HUES48 (cell line): ENCODE results near the gene POLD2.
A peak's percentile ranks its signal among the peaks of the same experiment; 100 is the strongest.

ENCODE experiments used
- H3K27ac ChIP-seq: one replicate; pipeline ENCODE4 v1.7.0; 2013; ENCODE audit warnings: low read depth, low read length, inconsistent platforms
- H3K27me3 ChIP-seq: 2 replicates; pipeline ENCODE4 v1.6.1; 2013; ENCODE audit warnings: mild to moderate bottlenecking, low read length; ENCODE audit not compliant: control insufficient read depth, insufficient read depth
- H3K36me3 ChIP-seq: 2 replicates; pipeline ENCODE4 v1.6.1; 2013; ENCODE audit warnings: low read length; ENCODE audit not compliant: control insufficient read depth, insufficient read depth
- H3K4me1 ChIP-seq: 2 replicates; pipeline ENCODE4 v1.6.1; 2013; ENCODE audit warnings: mild to moderate bottlenecking, low read length; ENCODE audit not compliant: control insufficient read depth, insufficient read depth
- H3K4me3 ChIP-seq: 2 replicates; pipeline ENCODE4 v1.5.1; 2013; ENCODE audit warnings: mild to moderate bottlenecking, low read depth, low read length
- H3K9ac ChIP-seq: 2 replicates; pipeline ENCODE4 v1.6.1; 2013; ENCODE audit warnings: mild to moderate bottlenecking, low read depth, low read length, moderate library complexity
- H3K9me3 ChIP-seq: 2 replicates; pipeline ENCODE4 v1.6.1; 2013; ENCODE audit warnings: low read length; ENCODE audit not compliant: control insufficient read depth, insufficient read depth

POLD2 gene

DNA sequence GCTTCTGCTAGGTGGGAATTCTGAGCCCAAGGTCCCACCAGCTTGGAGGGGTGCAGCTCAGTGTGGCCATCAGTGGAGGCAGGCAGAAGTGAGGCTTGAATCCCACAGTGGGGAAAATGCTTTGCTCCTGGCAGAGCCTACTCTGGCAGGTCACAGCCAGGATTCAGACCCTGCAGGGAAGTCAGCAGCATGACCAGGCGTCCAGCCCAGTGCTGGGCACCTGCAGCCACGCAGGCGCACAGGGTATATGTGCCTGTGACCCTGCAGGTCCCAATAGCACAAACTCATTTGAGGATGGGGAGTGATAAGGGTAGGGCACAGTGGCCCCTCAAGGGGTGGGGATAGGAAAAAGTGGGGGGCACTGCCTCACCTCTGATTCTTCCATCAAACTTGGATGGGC lies 27.6 kb downstream of the POLD2 start:
- no peak overlapping the region for H3K27ac ChIP-seq
- H3K4me3 ChIP-seq, result no peak overlapping the region
- H3K27me3 ChIP-seq, result no peaks in the 10 kb centered on the region
- H3K36me3 ChIP-seq, result no peaks in the 10 kb centered on the region
- H3K9ac ChIP-seq, result no peak overlapping the region
- H3K4me1 ChIP-seq, result no peaks in the 10 kb centered on the region
- no peaks in the 10 kb centered on the region for H3K9me3 ChIP-seq

DNA sequence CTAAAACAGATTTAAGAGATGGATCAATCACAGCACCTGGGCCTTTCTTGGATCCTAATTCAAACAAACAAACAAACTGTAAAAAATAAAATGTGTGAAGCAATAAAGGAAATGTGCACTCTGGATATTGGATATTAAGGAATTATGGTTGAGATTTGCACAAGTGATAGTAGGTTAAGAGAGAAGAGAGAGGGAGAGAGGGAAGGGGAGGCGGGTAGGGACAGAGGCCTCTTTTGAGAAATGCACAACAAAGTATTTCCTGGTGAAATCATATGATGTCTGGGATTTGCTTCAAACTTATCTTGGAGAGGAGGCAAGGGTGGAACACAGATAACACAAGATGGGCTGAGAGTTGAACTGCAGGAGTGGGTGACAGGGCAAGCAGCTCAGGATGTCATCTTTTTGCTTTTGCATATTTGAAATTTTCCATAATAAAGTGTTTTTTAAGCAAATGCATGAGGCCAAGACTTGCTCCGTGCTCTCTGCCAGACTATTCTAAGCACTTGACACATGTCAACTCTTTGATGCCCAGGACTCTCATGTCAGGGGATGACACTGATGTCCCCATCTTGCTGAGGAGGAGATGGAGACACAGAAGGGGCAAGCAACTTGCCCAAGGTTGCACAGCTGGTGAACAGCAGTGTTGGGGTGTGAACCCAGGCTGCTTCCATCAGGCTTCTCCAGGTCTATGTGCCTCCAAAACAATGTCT lies 28.3 kb downstream of the POLD2 start:
- no peaks in the 10 kb centered on the region for H3K27me3 ChIP-seq
- H3K36me3 ChIP-seq, result no peaks in the 10 kb centered on the region
- no peak overlapping the region for H3K27ac ChIP-seq
- no peak overlapping the region for H3K9ac ChIP-seq
- no peak overlapping the region for H3K4me3 ChIP-seq
- no peaks in the 10 kb centered on the region for H3K4me1 ChIP-seq
- no peaks in the 10 kb centered on the region for H3K9me3 ChIP-seq

DNA sequence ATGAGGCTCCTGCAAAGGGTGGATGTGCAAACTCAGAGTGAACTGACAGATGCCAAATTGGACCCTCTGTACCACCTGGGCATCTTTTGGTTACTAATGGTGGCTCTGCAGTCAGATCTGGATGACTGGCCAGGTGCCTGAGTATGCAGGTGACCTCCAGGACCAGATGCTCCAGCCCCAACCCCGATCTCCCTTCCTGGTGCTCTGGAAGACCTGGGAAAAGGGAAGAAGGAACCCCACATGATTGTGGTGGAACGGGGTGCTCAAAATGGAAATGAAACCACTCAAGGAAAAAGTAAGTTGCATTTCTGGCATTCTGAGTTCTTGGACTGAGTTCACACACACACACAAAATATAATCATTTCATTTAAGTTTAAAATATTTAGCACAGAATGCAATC lies 29.0 kb downstream of the POLD2 start:
- H3K36me3 ChIP-seq, result no peaks in the 10 kb centered on the region
- H3K27me3 ChIP-seq, result no peaks in the 10 kb centered on the region
- H3K4me3 ChIP-seq, result no peak overlapping the region
- H3K4me1 ChIP-seq, result no peaks in the 10 kb centered on the region
- no peak overlapping the region for H3K27ac ChIP-seq
- H3K9me3 ChIP-seq, result no peaks in the 10 kb centered on the region
- H3K9ac ChIP-seq, result no peak overlapping the region

DNA sequence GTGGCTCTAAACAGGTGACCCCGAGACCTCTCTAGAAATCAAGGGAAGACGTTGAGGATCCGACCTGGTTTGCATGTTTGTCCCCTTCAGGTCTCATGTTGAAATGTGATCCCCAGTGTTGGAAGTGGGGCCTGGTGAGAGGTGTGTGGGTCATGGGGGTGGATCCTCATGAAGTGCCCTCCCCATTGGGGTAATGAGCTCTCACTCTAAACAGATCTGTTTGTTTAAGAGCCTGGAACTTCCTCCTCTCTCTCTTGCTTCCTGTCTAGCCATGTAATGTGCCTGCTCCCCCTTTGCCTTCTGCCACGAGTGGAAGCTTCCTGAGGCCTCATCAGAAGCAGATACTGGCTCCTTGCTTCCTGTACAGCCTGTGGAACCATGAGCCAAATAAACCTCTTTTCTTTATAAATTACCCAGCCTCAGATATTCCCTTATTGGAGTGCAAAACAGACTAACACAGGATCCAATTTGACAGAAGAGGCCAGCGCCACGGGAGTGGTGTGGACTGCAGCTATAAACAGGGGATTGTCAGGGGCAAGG lies 30.2 kb downstream of the POLD2 start:
- H3K9me3 ChIP-seq, result no peaks in the 10 kb centered on the region
- H3K27me3 ChIP-seq, result no peaks in the 10 kb centered on the region
- H3K4me3 ChIP-seq, result no peak overlapping the region
- no peak overlapping the region for H3K27ac ChIP-seq
- H3K4me1 ChIP-seq, result no peaks in the 10 kb centered on the region
- H3K9ac ChIP-seq, result no peak overlapping the region
- no peaks in the 10 kb centered on the region for H3K36me3 ChIP-seq

GRCh38 chr7:44087911-44088838 lies 35.2 kb downstream of the POLD2 start:
- H3K4me3 ChIP-seq, result no peak overlapping the region
- no peak overlapping the region for H3K9ac ChIP-seq
- H3K27ac ChIP-seq, result no peak overlapping the region
- peaks cover 3% of the 10 kb centered on the region for H3K27me3 ChIP-seq
- no peaks in the 10 kb centered on the region for H3K36me3 ChIP-seq
- H3K4me1 ChIP-seq, result 0 out of 2 replicates have a peak, but pooled peaks cover under 1% of the 10 kb centered on the region
- no peaks in the 10 kb centered on the region for H3K9me3 ChIP-seq

DNA sequence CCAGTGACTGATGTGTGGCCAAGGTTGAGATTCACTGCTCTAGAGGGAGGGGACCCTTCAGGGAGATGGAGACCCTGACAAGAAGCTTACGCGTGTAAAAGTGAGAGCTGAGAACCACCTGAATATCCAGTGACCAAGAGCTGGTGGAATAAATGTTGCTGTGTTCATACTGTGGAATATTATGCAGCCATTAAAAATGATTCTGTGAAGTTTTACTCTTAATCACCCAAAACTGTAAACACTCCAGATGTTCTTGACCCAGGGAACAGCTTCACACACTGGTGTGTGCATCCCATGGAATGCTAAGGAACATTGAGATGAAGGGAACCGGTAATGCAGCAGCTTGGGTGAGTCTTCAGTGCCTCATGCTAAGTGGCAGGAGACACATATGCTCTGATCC lies 36.7 kb downstream of the POLD2 start:
- Histone ChIP-seq H3K9ac (no peak overlapping the region), H3K27ac (no peak overlapping the region), H3K4me3 (no peak overlapping the region), H3K27me3 (peaks cover 5% of the 10 kb centered on the region), H3K9me3 (no peaks in the 10 kb centered on the region), H3K4me1 (0 out of 2 replicates have a peak, but pooled peaks cover 4% of the 10 kb centered on the region), H3K36me3 (no peaks in the 10 kb centered on the region)

DNA sequence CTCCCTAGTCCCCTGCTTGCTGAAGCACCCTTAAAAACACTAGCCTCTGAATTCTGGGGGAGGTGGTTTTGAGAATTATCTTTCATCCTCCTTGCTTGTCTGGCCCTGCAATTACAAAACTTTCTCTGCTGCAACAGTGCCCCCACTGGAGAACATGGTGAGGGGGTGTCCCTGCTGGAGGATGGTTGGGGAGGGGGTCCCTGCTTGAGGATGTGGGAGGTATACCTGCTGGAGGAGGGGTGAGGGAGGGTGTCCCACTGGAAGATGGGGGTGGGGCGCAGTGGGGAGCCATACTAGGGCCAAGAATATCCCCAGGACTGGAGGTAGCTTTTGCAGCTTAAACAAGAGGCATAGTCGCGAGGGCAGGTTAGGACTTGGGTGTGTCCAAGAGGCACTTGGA lies 37.8 kb downstream of the POLD2 start:
- H3K36me3 ChIP-seq, result peaks cover 5% of the 10 kb centered on the region; the same call in 1 of the 2 replicates
- H3K27me3 ChIP-seq, result peaks cover 5% of the 10 kb centered on the region
- no peak overlapping the region for H3K27ac ChIP-seq
- no peak overlapping the region for H3K9ac ChIP-seq
- 0 out of 2 replicates have a peak, but pooled peaks cover 4% of the 10 kb centered on the region for H3K4me1 ChIP-seq
- no peak overlapping the region for H3K4me3 ChIP-seq
- no peaks in the 10 kb centered on the region for H3K9me3 ChIP-seq

- Histone ChIP-seq H3K27ac (no peak overlapping the region), H3K4me3 (no peak overlapping the region), H3K9ac (no peak overlapping the region), H3K9me3 (no peaks in the 10 kb centered on the region), H3K27me3 (peaks cover 5% of the 10 kb centered on the region), H3K36me3 (peaks cover 14% of the 10 kb centered on the region), H3K4me1 (0 out of 2 replicates have a peak, but pooled peaks cover 4% of the 10 kb centered on the region)
Observed at GRCh38 chr7:44084701-44085100, 38.6 kb downstream of the POLD2 start.

- peaks cover 22% of the 10 kb centered on the region for H3K36me3 ChIP-seq
- no peak overlapping the region for H3K27ac ChIP-seq
- H3K9ac ChIP-seq, result no peak overlapping the region
- H3K4me3 ChIP-seq, result no peak overlapping the region
- H3K9me3 ChIP-seq, result no peaks in the 10 kb centered on the region
- 0 out of 2 replicates have a peak, but pooled peaks cover 4% of the 10 kb centered on the region for H3K4me1 ChIP-seq
- H3K27me3 ChIP-seq, result peaks cover 5% of the 10 kb centered on the region
Observed at GRCh38 chr7:44083796-44084195, 39.6 kb downstream of the POLD2 start.

DNA sequence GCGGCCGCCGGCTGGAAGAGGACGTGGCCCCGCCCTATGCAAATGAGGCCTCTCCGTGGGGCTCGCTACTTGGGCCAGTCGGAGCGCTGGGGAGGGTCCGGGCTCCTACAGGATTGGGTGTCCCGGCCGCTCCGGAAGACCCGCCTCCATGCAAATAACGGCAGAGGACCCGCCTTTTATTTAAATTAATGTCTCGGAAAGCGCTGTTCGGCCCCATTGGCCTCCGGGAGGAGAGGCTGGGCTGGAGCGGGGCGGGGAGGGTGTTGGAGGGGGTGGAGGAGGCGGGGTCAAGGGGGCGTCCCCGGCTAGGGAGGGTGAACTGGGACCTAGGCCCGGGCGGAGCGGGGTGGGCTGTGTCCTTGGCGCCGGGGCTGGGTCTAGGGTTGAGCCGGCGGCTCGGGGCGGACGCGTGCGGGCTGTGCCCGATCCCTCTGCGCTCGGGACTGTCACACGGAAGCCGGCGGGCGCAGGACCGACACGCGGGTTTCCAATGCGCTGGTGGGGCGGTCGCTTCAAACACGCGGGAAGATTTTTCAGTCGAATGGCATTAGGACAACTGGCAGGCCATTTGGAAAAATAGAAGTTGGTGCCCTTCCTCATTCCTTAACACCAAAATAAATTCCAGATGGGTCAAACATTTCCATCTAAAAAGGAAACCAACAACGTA lies 40.7 kb downstream of the POLD2 start:
- peak overlapping the region; percentile 34; the same call in 1 of the 2 replicates for H3K9ac ChIP-seq
- H3K9me3 ChIP-seq, result no peaks in the 10 kb centered on the region
- 0 out of 2 replicates have a peak, but pooled peaks cover 4% of the 10 kb centered on the region for H3K4me1 ChIP-seq
- H3K27ac ChIP-seq, result no peak overlapping the region
- peaks cover 5% of the 10 kb centered on the region for H3K27me3 ChIP-seq
- H3K4me3 ChIP-seq, result peak overlapping the region; percentile 71
- peaks cover 33% of the 10 kb centered on the region for H3K36me3 ChIP-seq
